ENCODE measurements around the gene RFPL2.

DNA sequence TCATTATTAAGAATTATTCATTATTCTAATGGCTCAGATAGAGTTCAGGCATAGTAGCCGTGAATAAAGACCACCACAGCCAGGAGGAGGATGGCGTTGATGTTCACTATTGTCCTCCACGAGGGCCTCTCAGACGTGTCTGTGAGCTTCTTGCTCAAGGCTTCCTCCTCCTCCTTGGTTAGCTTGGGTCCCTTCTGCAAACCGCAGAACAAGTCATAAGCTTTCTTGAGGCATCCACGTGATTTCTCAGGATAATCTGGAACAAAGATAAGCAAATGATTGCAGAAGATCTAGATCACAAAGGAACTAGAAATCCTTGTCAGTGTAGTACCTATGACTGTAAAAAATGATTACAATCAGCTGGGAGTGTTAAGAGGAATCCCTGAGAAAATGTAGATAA is 13.6 kb upstream of the RFPL2 start:
- TF ChIP-seq, protein P1, sequence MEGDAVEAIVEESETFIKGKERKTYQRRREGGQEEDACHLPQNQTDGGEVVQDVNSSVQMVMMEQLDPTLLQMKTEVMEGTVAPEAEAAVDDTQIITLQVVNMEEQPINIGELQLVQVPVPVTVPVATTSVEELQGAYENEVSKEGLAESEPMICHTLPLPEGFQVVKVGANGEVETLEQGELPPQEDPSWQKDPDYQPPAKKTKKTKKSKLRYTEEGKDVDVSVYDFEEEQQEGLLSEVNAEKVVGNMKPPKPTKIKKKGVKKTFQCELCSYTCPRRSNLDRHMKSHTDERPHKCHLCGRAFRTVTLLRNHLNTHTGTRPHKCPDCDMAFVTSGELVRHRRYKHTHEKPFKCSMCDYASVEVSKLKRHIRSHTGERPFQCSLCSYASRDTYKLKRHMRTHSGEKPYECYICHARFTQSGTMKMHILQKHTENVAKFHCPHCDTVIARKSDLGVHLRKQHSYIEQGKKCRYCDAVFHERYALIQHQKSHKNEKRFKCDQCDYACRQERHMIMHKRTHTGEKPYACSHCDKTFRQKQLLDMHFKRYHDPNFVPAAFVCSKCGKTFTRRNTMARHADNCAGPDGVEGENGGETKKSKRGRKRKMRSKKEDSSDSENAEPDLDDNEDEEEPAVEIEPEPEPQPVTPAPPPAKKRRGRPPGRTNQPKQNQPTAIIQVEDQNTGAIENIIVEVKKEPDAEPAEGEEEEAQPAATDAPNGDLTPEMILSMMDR (IDR thresholded peaks at IDR 0.05), result no peak
- no peak for TF ChIP-seq POLR2A (IDR thresholded peaks at IDR 0.05)
